Spleen (tissue), 11 donors: ENCODE measurements around the gene PEX7. TPM values are rescaled to one million over a fixed set of nuclear protein-coding genes. Genes with fewer than 3 reads are reported as not detected.
A peak's percentile ranks its signal among the peaks of the same experiment; 100 is the strongest.

Source experiments
- DNase-seq: peaks from one replicate; pipeline ENCODE4 v3.0.0-alpha.2; 2020
- H3K27ac ChIP-seq, 8 donors: fragments of 200-600 bp; sonication (generic) in 7 of 8; 1 replicate in 4 of 8; 2 replicates in 4 of 8; pipeline versions ENCODE4 v1.5.0 to v1.8.0; 2016 to 2021; ENCODE audit warnings: inconsistent platforms in 4 of 8, mild to moderate bottlenecking in 4 of 8, moderate library complexity in 1 of 8
- H3K27me3 ChIP-seq, 7 donors: fragments of 200-600 bp; sonication (generic) in 6 of 7; replicated peaks in 1 of 7; 1 replicate in 4 of 7; 2 replicates in 3 of 7; pipeline versions ENCODE4 v1.5.0 to v1.8.0; 2016 to 2021; ENCODE audit warnings: inconsistent platforms in 3 of 7, mild to moderate bottlenecking in 1 of 7
- H3K36me3 ChIP-seq, 6 donors: fragments of 200-600 bp; sonication (generic) in 5 of 6; 1 replicate in 4 of 6; 2 replicates in 2 of 6; pipeline versions ENCODE4 v1.5.0 to v1.8.0; 2016 to 2021; ENCODE audit warnings: inconsistent platforms in 2 of 6
- H3K4me1 ChIP-seq, 6 donors: fragments of 200-600 bp; sonication (generic) in 5 of 6; 1 replicate in 3 of 6; 2 replicates in 3 of 6; pipeline versions ENCODE4 v1.5.0 to v1.8.0; 2016 to 2021; ENCODE audit warnings: inconsistent platforms in 3 of 6
- H3K4me3 ChIP-seq, 8 donors: fragments of 200-600 bp; sonication (generic) in 7 of 8; 1 replicate in 4 of 8; 2 replicates in 4 of 8; pipeline versions ENCODE4 v1.5.0 to v1.8.0; 2016 to 2021; ENCODE audit warnings: inconsistent platforms in 4 of 8, mild to moderate bottlenecking in 4 of 8, moderate library complexity in 2 of 8
- H3K9me3 ChIP-seq, 8 donors: fragments of 200-600 bp; sonication (generic) in 7 of 8; 1 replicate in 4 of 8; 2 replicates in 4 of 8; pipeline versions ENCODE4 v1.5.0 to v1.8.0; 2016 to 2021; ENCODE audit warnings: inconsistent platforms in 4 of 8
- POLR2A ChIP-seq, 3 donors: fragments of 450-650 bp; IDR thresholded peaks; one replicate each; pipeline ENCODE4 v1.5.1; 2017; ENCODE audit warnings: antibody characterized with exemption in 3 of 3, mild to moderate bottlenecking in 1 of 3
- POLR2AphosphoS5 ChIP-seq, 3 donors: sonication (generic); formaldehyde crosslinking; IDR thresholded peaks; one replicate each; pipeline ENCODE4 v1.5.1; 2017; ENCODE audit warnings: antibody characterized with exemption in 3 of 3
- WGBS, 5 donors: extraction: QIAGEN DNeasy Blood & Tissue Kit in 3 of 5; methylation state at CpG; one replicate each; pipeline versions ENCODE4 v1.1.5 to v1.1.7; 2013 to 2018; 5-methylcytosine and 5-hydroxymethylcytosine counted together
- intact Hi-C: fragments of 100-400 bp; cut with DNase I; formaldehyde crosslinking; loops from one replicate; pipeline ENCODE4 v1.15.0; 2023; ENCODE audit warnings: low total_unique reads
- polyA plus RNA-seq, 3 donors: library from polyadenylated mRNA; stranded (reverse); fragments of 200-250 nt; gene quantifications; one replicate each; pipeline ENCODE4 v1.2.1, GENCODE V29; 2013
- total RNA-seq, 7 donors: library from RNA; depleted of rRNA in 3 of 7; stranded (reverse); fragments of >200 nt in 3 of 7; fragmentation: NEBNext Ultra II Directional in 4 of 7; extraction: Animal tissue kit (Norgen Biotek cat#: 25700) in 4 of 7; gene quantifications; one replicate each; pipeline versions ENCODE4 v1.1.0 to v1.2.1, GENCODE V29; 2016 to 2021
- TF ChIP-seq, protein P1 (sequence below), 11 experiments: fragments of 200-600 bp in 7 of 11; fragments of 450-650 bp in 4 of 11; sonication (generic) in 4 of 11; IDR thresholded peaks in 8 of 11; conservative IDR thresholded peaks in 3 of 11; 1 replicate in 7 of 11; 2 replicates in 4 of 11; pipeline versions ENCODE4 v1.4.0 to v1.8.0; 2016 to 2021; ENCODE audit warnings: antibody characterized with exemption in 11 of 11, inconsistent platforms in 4 of 11, mild to moderate bottlenecking in 1 of 11
- donor health status: healthy with polysubstance abuse.
- donor health status: DM: no; HTN: no; CAD: no; lungs with moderate emphysema.
- donor health status: DM: no; HTN: no; CAD: no.
- donor health status: Bipolar disorder and iron deficiency.
- donor health status: healthy.
- donor health status: DM: no; HTN: no; CAD: no.
- donor health status: DM: yes; HTN: yes; CAD: no.

PEX7 gene
- total and polyA plus RNA-seq, 10 donors, result 2.2 to 6.4 (median 5.0) TPM

DNA sequence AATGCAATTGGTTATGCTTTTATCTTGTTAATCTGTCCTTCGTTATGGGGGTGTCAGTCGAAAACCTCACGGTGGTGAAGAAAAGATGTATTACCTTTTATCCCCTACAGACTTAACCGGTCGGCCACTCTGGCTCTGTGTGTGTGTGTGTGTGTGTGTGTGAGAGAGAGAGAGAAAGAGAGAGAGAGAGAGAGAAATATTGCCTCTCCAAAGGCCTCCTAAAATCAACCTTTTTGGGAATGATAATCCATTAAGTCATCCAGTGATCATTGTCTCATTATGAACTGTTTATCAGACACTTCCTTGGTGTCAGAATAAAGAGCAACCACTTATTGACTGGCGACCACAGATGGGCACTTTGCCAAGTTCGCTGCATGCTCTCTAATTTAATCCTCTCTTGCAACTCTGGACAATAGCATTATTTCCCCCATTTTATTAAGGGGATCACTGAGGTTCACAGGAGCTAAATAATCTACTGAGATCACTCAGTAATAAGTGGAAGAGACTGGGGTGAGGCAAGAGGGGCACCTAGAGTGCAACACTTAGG, 130.4 kb downstream of the PEX7 start:
- no peak overlapping the region for H3K27ac ChIP-seq
- peaks cover 0 to 7% (median 0%) of the 10 kb centered on the region in 7 donors for H3K27me3 ChIP-seq
- intact Hi-C loops, result no loop called here
- DNase-seq, result no peak
- TF ChIP-seq POLR2A (IDR thresholded peaks at IDR 0.05) (no peak), POLR2AphosphoS5 (IDR thresholded peaks at IDR 0.05) (no peak)
- TF ChIP-seq, protein P1, sequence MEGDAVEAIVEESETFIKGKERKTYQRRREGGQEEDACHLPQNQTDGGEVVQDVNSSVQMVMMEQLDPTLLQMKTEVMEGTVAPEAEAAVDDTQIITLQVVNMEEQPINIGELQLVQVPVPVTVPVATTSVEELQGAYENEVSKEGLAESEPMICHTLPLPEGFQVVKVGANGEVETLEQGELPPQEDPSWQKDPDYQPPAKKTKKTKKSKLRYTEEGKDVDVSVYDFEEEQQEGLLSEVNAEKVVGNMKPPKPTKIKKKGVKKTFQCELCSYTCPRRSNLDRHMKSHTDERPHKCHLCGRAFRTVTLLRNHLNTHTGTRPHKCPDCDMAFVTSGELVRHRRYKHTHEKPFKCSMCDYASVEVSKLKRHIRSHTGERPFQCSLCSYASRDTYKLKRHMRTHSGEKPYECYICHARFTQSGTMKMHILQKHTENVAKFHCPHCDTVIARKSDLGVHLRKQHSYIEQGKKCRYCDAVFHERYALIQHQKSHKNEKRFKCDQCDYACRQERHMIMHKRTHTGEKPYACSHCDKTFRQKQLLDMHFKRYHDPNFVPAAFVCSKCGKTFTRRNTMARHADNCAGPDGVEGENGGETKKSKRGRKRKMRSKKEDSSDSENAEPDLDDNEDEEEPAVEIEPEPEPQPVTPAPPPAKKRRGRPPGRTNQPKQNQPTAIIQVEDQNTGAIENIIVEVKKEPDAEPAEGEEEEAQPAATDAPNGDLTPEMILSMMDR (IDR thresholded peaks at IDR 0.05 in 8 of 11, conservative IDR thresholded peaks at IDR 0.05 in 3 of 11), result no peak
- peaks cover 0 to 4% (median 0%) of the 10 kb centered on the region in 8 donors for H3K9me3 ChIP-seq
- H3K4me1 ChIP-seq, result peaks cover 0 to 11% (median 7%) of the 10 kb centered on the region in 6 donors
- H3K4me3 ChIP-seq, result no peak overlapping the region
- WGBS, 5 donors, result 69 to 79% (median 75%) methylated on average over 7 of the region's 7 CpGs
- no peaks in the 10 kb centered on the region for H3K36me3 ChIP-seq

DNA sequence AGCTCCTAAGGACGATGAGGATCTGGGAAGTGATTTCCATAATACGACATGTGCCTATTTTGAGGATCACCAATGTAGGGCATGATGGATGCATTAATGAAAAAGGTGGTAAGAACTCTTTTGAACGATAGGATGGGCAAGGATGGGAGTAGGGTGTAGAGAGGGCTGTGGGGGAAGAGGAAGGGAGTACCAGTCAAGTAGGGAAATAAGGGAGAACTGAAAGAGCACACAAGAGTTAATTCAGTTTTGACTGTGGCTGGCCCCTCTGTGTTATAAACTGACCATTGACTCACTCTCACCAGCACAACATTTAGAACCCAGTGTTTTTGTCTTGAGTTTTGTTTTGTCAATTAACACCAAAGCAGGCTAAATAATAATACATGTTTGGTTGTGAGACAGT, 132.7 kb downstream of the PEX7 start:
- Histone ChIP-seq H3K27ac (no peak overlapping the region), H3K4me3 (no peak overlapping the region), H3K9me3 (no peaks in the 10 kb centered on the region), H3K27me3 (peaks cover 0 to 17% (median 0%) of the 10 kb centered on the region in 7 donors), H3K4me1 (peaks cover 0 to 11% (median 7%) of the 10 kb centered on the region in 6 donors), H3K36me3 (no peaks in the 10 kb centered on the region)
- intact Hi-C loops, result no loop called here
- DNase-seq, result no peak
- 86 to 97% (median 88%) methylated on average over 3 of the region's 3 CpGs for WGBS, 5 donors
- TF ChIP-seq, protein P1 (IDR thresholded peaks at IDR 0.05 in 8 of 11, conservative IDR thresholded peaks at IDR 0.05 in 3 of 11), result no peak
- TF ChIP-seq POLR2AphosphoS5 (IDR thresholded peaks at IDR 0.05), result no peak

DNA sequence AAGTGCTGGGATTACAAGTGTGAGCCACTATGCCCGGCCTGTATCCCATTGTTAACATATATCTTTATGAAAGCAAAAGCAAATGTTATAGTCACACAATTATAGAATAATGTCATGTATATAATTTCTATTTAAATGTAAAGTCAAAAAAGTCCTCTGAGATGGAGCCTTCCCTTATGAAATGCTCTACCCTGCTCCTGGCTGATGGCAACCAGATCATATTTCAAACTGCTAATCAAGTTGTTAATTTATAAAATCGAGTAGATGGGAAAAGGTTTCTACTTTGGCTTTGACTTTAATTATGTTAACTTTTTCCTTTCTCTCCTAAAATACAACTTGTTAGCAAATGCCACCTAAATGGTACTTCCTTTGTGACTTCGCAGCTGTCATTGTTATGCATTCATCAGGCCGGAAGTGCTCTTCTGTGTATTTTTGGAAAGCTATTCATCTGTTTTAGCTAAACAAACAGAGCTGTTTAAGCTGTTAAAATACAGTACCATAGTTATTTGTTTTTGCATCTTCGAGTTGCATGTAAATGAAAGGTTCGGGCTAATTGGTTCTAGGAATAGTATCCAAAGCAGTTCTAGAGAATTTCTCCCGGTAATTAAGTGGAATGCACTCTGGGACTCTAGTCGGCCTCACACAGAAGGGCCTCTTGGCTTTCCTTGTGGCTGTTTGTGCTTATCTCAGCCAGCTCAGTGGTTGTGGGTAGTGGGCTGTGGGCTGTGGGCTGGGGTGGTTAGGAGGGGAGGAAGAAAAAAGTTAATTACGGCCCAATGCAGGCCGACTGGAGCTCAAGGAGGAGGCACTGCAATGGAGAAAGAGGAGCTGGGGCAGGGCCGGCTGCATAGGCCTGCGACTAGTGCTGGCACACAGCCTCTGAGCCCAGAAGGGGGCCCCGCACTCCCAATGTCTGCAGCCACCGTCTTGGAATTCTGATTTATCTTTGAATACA, 134.5 kb downstream of the PEX7 start:
- Histone ChIP-seq H3K4me3 (no peak overlapping the region), H3K27me3 (peaks cover 0 to 17% (median 0%) of the 10 kb centered on the region in 7 donors), H3K36me3 (no peaks in the 10 kb centered on the region), H3K9me3 (no peaks in the 10 kb centered on the region), H3K27ac (peak overlapping the region in 4 of 8 donors; percentile 17 to 43 (median 28)), H3K4me1 (peaks cover 0 to 11% (median 7%) of the 10 kb centered on the region in 6 donors)
- DNase-seq, result no peak
- 29 to 38% (median 32%) methylated on average over 14 of the region's 14 CpGs for WGBS, 5 donors
- TF ChIP-seq, protein P1 (IDR thresholded peaks at IDR 0.05 in 8 of 11, conservative IDR thresholded peaks at IDR 0.05 in 3 of 11), result no peak
- TF ChIP-seq POLR2A (IDR thresholded peaks at IDR 0.05) (no peak), POLR2AphosphoS5 (IDR thresholded peaks at IDR 0.05) (no peak)
- intact Hi-C loops, result no loop called here

DNA sequence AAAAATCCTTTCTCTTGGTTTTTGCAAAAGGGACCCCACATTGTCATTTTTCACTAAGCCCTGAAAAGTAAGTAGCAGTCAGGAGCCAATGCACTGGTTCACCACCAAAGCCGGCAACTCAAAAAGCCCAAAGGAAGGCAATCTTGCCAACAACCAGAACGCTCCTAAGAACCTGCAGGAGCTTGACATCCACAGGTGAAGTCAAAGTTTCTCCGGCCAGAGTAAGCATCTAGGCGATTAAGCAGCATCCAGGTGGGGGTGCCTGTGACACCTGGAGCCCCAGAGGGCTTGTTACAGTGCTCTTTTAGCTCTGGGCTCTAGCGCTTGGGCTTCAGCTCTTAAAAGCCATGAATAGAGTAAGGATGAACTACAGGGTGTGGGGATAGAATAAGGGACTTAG, 135.8 kb downstream of the PEX7 start:
- H3K36me3 ChIP-seq, result no peaks in the 10 kb centered on the region
- H3K27me3 ChIP-seq, result peaks cover 0 to 17% (median 0%) of the 10 kb centered on the region in 7 donors
- intact Hi-C loops, result no loop called here
- no peaks in the 10 kb centered on the region for H3K9me3 ChIP-seq
- no peak overlapping the region for H3K4me3 ChIP-seq
- DNase-seq, result no peak
- no peak overlapping the region for H3K27ac ChIP-seq
- TF ChIP-seq, protein P1 (IDR thresholded peaks at IDR 0.05 in 8 of 11, conservative IDR thresholded peaks at IDR 0.05 in 3 of 11), result no peak
- TF ChIP-seq POLR2A (IDR thresholded peaks at IDR 0.05) (no peak), POLR2AphosphoS5 (IDR thresholded peaks at IDR 0.05) (no peak)
- 92 to 96% (median 94%) methylated on average over 5 of the region's 5 CpGs for WGBS, 5 donors
- peaks cover 0 to 11% (median 7%) of the 10 kb centered on the region in 6 donors for H3K4me1 ChIP-seq
